GM18520 (cell line): ENCODE results near the gene DNTTIP2.

Source experiments
- ATAC-seq: cut with Tn5 transposase; IDR thresholded peaks from one replicate; pipeline ENCODE4 v1.9.1; 2021; ENCODE audit not compliant: unreplicated experiment

Gene DNTTIP2

DNA sequence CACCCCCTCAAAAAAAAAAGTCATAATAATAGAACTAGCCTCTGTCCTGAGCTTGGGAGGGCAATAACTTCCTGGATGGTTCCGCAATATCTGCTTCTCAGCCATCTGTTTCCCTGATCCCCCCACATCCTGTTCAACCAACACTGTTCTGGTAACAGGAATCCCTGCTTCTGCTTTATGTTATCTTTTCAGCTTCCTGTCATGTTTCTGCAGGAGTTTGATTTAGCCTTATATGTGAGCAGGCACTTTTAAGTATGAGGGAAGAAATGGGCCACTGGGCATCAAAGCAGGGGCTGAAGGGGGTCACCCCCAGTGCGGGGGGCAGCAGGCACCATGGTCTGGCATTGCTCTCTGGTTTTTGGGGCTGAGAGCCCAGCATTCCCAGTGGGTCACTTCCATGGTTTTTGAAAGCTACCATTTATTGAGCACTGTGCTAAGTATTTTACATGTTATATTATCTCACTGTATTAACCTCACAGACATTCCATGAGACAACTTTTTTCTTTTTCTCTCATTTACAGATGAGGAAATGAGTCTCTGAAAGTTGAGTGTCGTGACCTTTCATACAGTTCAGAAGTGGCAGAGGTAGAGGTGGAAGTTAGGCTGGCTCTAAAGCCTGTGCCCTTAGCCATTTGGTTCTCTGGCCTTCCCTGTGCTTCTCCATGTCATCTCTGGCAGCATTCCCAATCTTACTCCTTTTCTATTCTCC, 61.9 kb downstream of the DNTTIP2 start:
- no peak for ATAC-seq
